NT2/D1 (cell line): ENCODE measurements around the gene KMT5B.

ENCODE experiments used
- DNase-seq: peaks from one replicate; pipeline ENCODE4 v3.0.0-alpha.2; 2011; ENCODE audit warnings: low read depth, low spot score
- H3K27me3 ChIP-seq: 2 replicates; pipeline ENCODE4 v1.6.0; 2011; ENCODE audit warnings: mild to moderate bottlenecking; ENCODE audit not compliant: insufficient read length, insufficient read depth
- H3K36me3 ChIP-seq: 2 replicates; pipeline ENCODE4 v1.6.1; 2011; ENCODE audit warnings: mild to moderate bottlenecking, low read length, mixed read lengths; ENCODE audit not compliant: insufficient read depth, insufficient read length
- H3K4me1 ChIP-seq: 2 replicates; pipeline ENCODE4 v1.5.1; 2011; ENCODE audit not compliant: insufficient read depth, insufficient read length
- H3K4me3 ChIP-seq: 2 replicates; pipeline ENCODE4 v1.5.1; 2011; ENCODE audit warnings: low read depth; ENCODE audit not compliant: insufficient read length
- H3K9ac ChIP-seq: 2 replicates; pipeline ENCODE4 v1.6.0; 2011; ENCODE audit warnings: low read depth; ENCODE audit not compliant: insufficient read length
- H3K9me3 ChIP-seq: 2 replicates; pipeline ENCODE4 v1.5.1; 2011; ENCODE audit warnings: mild to moderate bottlenecking, low read length; ENCODE audit not compliant: insufficient read depth
- SUZ12 ChIP-seq: IDR thresholded peaks from 2 replicates; pipeline ENCODE4 v1.6.1; 2011; ENCODE audit not compliant: insufficient read length, insufficient read depth; ENCODE audit errors: extremely low read depth
- YY1 ChIP-seq: IDR thresholded peaks from 2 replicates; pipeline ENCODE4 v1.6.1; 2011; ENCODE audit not compliant: insufficient read length, insufficient read depth
- ZNF274 ChIP-seq: IDR thresholded peaks from 2 replicates; pipeline ENCODE4 v1.6.1; 2011; ENCODE audit warnings: mild to moderate bottlenecking, low read depth, low read length

KMT5B gene

GRCh38 chr11:68204402-68204801 is 8.7 kb downstream of the KMT5B start:
- no peak for DNase-seq
- peaks cover 2% of the 10 kb centered on the region for H3K4me1 ChIP-seq
- TF ChIP-seq ZNF274: no peak
- no peak for TF ChIP-seq YY1
- no peak for TF ChIP-seq SUZ12
- no peaks in the 10 kb centered on the region for H3K36me3 ChIP-seq
- H3K27me3 ChIP-seq: no peaks in the 10 kb centered on the region
- H3K4me3 ChIP-seq: no peak overlapping the region
- H3K9me3 ChIP-seq: no peaks in the 10 kb centered on the region
- H3K9ac ChIP-seq: no peak overlapping the region

GRCh38 chr11:68202165-68202564 is 10.9 kb downstream of the KMT5B start:
- H3K4me1 ChIP-seq: no peaks in the 10 kb centered on the region
- H3K4me3 ChIP-seq: no peak overlapping the region
- no peaks in the 10 kb centered on the region for H3K27me3 ChIP-seq
- DNase-seq: no peak
- H3K9ac ChIP-seq: no peak overlapping the region
- H3K9me3 ChIP-seq: no peaks in the 10 kb centered on the region
- TF ChIP-seq ZNF274: no peak
- no peak for TF ChIP-seq SUZ12
- TF ChIP-seq YY1: no peak
- no peaks in the 10 kb centered on the region for H3K36me3 ChIP-seq

- Histone ChIP-seq H3K4me3 (no peak overlapping the region), H3K27me3 (no peaks in the 10 kb centered on the region), H3K4me1 (no peaks in the 10 kb centered on the region), H3K36me3 (no peaks in the 10 kb centered on the region), H3K9me3 (no peaks in the 10 kb centered on the region), H3K9ac (no peak overlapping the region)
- TF ChIP-seq ZNF274 (no peak), YY1 (no peak), SUZ12 (no peak)
- no peak for DNase-seq
Measured at GRCh38 chr11:68201492-68201891, 11.6 kb downstream of the KMT5B start.

- H3K4me1 ChIP-seq: no peaks in the 10 kb centered on the region
- H3K27me3 ChIP-seq: no peaks in the 10 kb centered on the region
- no peaks in the 10 kb centered on the region for H3K36me3 ChIP-seq
- no peak for DNase-seq
- TF ChIP-seq YY1 (no peak), SUZ12 (no peak), ZNF274 (no peak)
- H3K4me3 ChIP-seq: no peak overlapping the region
- H3K9me3 ChIP-seq: no peaks in the 10 kb centered on the region
- H3K9ac ChIP-seq: no peak overlapping the region
Measured at GRCh38 chr11:68200639-68201038, 12.5 kb downstream of the KMT5B start.

GRCh38 chr11:68199295-68199987 is 13.7 kb downstream of the KMT5B start:
- H3K9me3 ChIP-seq: no peaks in the 10 kb centered on the region
- no peak overlapping the region for H3K9ac ChIP-seq
- DNase-seq: no peak
- no peak overlapping the region for H3K4me3 ChIP-seq
- TF ChIP-seq YY1 (no peak), SUZ12 (no peak), ZNF274 (no peak)
- H3K36me3 ChIP-seq: no peaks in the 10 kb centered on the region
- H3K4me1 ChIP-seq: no peaks in the 10 kb centered on the region
- H3K27me3 ChIP-seq: no peaks in the 10 kb centered on the region

- Histone ChIP-seq H3K4me1 (no peaks in the 10 kb centered on the region), H3K27me3 (no peaks in the 10 kb centered on the region), H3K36me3 (no peaks in the 10 kb centered on the region), H3K9ac (no peak overlapping the region), H3K9me3 (no peaks in the 10 kb centered on the region), H3K4me3 (no peak overlapping the region)
- TF ChIP-seq YY1: no peak
- TF ChIP-seq ZNF274: no peak
- TF ChIP-seq SUZ12: no peak
- DNase-seq: no peak
Measured at GRCh38 chr11:68196219-68196618, 16.9 kb downstream of the KMT5B start.

- Histone ChIP-seq H3K4me1 (no peaks in the 10 kb centered on the region), H3K27me3 (no peaks in the 10 kb centered on the region), H3K9me3 (no peaks in the 10 kb centered on the region), H3K36me3 (peaks cover under 1% of the 10 kb centered on the region), H3K9ac (no peak overlapping the region), H3K4me3 (no peak overlapping the region)
- TF ChIP-seq ZNF274 (no peak), YY1 (no peak), SUZ12 (no peak)
- no peak for DNase-seq
Measured at GRCh38 chr11:68194675-68195294, 18.3 kb downstream of the KMT5B start.
